Renal pelvis (tissue), 4 donors: ENCODE measurements around the gene WDR45. TPM values are rescaled to one million over a fixed set of nuclear protein-coding genes. Genes with fewer than 3 reads are reported as not detected.

Experiments
- DNase-seq: peaks from one replicate; pipeline ENCODE4 v3.0.0-alpha.2; 2013
- polyA plus RNA-seq, 3 donors: library from polyadenylated mRNA; unstranded; fragments of 120-200 nt; gene quantifications; one replicate each; pipeline ENCODE4 v1.2.1, GENCODE V29; 2013; ENCODE audit not compliant: insufficient read length in 3 of 3

Gene WDR45
- polyA plus RNA-seq, 3 donors: 54.8 to 61.8 (median 60.6) TPM

DNA sequence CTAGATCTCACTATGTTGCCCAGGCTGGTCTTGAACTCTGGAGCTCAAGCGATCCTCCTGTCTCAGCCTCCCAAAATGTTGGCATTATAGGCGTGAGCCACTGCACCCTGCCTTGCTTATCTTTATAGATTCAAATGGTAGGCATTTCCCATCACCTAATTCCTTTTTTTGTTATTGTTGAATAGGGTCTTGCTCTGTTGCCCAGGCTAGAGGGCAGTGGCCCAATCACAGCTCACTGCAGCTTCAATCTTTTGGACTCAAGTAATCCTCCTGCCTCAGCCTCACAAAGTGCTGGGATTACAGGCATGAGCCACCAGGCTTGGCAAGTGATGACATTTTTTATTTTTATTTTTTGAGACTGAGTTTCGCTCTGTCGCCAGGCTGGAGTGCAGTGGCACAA lies 16.7 kb upstream of the WDR45 start:
- DNase-seq: no peak

DNA sequence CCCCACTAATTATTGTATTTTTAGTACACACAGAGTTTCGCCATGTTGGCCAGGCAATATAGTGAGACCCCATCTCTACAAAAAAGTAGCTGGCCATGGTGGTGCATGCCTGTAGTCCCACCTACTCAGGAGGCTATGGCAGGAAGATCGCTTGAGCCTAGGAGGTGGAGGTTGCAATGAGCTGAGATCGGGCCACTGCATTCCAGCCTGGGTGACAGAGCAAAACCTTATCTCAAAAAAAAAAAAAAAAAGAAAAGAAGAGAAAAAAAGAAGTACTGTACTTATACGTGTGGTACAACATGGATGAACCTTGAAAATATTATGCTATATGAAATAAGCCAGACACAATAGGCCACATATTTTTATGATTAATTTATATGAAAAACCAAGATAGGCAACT lies 9.9 kb upstream of the WDR45 start:
- DNase-seq: no peak

DNA sequence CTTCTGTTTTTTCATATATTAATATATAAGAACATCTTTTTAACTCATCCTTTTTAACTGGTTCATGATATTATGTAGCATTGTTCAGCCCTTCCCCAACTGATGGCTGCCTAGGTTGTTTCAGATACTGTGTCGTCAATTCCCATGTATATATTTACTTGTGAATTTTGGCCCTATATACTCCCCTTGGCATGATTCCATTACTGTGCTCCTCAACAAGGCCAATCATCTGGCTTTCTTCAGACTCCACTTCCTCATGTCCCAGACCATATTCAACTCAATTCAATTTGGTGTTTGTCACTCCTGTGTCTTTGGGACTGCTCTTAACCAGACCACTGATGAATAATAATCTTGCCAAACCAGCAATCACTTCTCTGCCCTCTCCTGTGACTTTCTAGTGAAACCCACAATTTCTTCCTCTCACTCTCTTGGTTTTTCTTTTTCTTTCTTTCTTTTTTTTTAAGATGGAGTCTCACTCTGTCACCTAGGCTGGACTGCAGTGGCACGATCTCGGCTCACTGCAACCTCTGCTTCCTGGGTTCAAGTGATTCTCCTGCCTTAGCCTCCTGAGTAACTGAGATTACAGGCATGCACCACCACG lies 2.7 kb upstream of the WDR45 start:
- no peak for DNase-seq

DNA sequence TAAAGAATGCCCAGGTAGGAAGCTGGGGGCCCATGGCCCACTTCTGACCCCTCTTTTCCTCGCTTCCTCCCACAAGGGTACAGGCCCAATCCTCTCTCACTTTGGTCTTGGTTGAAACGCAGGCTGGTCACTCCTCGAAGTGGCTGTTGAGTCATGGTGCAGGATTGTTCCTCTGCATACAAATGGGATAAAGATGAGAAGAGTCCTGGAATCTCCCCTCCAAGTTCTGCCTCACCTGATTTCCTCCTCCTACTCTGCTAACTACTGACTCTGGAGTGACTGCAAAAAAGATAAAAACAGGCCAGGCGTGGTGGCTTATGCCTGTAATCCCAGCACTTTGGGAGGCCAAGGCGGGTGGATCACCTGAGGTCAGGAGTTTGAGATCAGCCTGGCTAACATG lies 1.7 kb downstream of the WDR45 start:
- no peak for DNase-seq

DNA sequence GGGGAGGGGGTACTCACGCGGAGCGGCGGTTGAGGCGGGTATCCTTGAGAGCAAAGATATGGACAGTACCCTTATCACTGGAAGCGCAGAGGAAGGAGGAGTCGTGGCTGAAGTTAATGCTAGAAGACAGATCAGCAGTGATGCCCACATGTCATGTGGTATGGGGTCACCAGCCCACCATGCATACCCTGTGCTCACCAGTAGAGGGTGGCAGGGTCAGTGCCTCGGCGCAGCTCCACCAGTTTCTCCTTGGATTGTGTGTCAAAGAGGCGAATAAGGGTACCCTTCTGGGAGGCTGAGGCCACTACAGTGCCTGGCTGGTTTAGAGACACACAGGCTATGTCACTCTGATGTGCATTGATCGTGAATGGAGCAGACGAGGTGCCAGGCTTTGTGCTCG lies 4.3 kb downstream of the WDR45 start:
- DNase-seq: no peak

DNA sequence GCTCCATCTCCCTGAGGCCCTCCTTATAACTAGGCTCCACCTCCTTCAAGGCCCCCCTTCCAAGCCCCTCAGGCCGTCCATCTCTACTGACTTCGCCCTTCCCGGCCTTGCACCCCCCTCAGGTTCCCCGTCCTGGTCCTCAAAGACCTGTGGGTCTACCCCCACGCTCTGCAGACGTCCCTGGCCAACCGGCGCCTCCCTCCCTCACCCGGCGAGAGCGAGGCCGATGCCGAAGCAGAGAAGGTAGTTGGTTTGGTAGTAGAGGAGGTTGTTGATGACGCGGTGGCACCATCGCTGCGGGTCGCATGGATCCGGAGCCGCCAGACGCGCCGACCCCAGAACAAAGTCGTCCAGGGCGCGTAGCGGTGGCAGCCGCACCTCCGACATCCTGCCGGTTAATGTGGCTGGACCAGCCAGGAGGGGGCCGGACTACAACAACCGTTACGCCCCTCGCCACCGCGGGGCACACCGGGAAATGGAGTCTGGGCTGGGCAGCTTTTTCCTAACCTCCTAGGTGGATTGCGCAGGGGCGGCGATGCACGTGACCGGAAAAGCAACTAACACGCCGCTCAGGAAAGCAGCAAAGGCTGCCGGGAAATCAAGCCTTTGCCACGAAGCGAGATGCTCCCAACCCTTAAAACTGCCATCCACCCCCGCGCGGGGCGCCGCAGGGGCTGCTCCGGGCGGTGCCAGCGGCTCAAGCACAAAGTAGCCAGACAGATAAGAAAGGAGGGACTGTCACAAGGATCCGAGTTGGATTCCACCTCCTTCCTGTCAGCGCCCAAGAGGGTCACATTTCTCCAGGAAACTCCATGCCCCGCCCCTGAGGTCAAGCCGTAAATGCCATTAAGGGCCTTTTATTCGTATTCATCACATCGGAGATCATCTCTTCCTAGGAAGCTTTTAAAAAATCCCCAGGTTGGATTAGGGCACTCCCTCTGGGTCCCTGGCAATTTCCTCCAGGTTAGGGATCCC lies 5.8 kb downstream of the WDR45 start, which contains the start of gene PRAF2:
TSS of gene PRAF2 (minus strand) at position 402 of the 975 bp plus-strand sequence. CDS start at position 387, 15 bp downstream.
- DNase-seq: peak; percentile 88

DNA sequence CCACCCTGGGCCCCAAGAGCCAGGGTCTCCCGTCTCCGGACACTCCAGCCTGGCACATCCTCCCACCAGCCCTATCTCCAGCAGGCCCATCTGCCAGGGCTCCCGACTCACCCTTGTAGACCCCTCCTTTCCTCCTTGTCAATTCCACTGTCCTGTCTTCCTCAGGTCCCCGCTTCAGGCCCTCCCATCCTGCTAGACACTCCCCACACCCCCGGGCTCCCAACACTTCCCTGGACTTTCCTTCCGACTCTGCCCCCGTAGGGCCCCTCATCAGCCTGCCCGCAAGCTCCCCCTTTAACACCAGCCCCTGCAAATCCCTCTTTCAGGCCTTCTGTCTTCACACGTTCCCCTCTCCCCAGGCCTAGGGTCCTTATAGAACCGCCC lies 7.0 kb downstream of the WDR45 start:
- DNase-seq: no peak

DNA sequence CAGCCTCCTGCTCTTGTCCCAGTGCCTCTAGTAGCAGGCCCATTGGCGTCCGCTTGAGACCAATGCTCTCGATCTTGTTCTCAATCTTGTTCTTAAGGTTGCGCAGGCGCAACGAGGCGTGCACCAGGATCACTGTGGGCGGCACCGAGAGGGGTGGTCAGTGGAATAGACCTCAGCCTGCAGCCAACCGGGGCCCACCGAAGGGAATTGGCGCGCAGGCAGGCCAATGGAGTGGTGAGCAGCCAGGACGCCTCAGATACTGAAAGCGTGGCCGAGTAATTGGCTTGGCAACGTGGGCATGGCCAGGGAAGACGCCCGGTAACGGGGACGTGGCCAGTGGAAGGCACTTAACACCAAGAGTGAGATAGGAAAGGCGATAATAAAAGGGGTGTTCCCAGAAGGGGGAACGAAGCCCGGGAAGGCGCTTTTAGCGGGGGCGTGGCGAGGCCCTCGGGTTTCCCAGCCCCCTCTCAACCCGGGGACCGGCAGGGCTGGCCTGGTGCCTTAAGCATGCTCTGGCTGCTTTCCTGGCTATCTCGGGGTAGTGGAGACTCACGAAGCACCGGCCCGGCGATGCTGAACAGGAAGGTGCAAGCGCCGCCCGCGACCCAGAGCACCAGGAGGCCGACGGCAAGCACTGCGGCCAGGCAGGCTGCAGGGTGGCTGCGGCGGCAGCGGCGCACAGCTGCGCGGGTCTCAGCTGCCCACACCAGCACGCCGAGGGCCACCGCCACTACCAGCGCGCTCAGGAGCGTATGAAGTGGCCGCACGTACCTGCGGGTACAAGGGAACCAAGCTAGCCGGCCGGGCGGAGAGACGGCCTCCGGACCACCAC lies 7.6 kb downstream of the WDR45 start:
- peak; percentile 76 for DNase-seq

DNA sequence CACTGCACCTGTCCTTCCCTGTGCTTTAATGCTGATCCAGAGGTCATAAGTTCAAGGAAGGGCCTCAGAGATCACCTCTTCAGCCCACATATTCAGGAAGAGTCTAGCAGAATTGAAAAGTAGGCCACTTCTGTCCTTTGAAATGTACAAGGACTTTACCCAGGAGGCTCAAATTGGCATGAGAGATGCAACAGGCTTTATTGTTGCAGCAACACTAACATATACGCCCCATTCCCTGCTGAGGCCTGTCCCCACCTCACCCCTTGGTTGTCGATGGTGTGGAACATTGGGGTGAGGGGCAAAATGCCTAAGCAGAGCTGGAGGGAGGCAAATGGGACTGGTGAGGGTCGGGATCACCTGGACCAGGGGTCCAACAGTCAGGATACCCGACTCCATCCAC lies 8.7 kb downstream of the WDR45 start:
- DNase-seq: no peak

DNA sequence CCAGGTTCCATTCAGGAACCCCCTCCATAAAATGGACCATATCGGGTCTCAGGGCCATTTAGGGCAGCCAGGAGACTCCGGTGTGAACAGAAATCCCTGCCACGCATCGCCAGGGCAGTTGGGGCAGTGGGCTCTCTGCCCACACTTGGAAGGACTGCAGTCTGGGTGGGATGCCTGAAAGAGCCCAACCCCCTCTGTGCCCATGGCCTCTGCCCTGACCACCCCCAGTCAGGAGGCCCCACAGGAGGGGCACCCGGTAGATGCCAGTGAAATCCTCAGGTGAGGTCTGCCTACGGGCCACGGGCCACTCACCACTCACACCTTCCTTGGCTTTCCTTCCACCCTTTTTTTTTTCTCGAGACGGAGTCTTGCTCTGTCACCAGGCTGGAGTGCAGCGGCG lies 10.6 kb downstream of the WDR45 start:
- no peak for DNase-seq

DNA sequence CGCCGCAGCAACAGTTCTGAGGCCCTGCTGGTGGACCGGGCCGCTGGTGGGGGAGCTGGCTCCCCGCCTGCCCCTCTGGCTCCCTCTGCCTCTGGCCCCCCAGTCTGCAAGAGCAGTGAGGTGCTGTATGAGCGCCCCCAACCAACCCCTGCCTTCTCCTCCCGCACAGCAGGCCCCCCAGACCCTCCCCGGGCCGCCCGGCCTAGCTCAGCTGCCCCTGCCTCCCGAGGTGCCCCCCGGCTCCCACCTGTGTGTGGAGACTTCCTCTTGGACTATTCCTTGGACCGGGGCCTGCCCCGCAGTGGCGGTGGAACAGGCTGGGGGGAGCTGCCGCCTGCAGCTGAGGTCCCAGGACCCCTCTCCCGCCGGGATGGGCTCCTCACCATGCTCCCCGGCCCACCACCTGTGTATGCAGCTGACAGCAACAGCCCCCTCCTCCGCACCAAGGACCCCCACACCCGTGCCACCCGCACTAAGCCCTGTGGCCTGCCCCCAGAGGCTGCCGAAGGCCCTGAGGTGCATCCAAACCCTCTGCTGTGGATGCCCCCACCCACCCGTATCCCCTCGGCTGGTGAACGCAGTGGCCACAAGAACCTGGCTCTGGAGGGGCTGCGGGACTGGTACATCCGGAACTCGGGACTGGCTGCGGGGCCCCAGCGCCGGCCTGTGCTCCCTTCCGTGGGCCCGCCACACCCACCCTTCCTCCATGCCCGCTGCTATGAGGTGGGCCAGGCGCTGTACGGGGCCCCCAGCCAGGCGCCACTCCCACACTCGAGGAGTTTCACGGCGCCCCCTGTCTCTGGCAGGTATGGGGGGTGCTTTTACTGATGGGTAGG lies 12.2 kb downstream of the WDR45 start:
- DNase-seq: no peak

DNA sequence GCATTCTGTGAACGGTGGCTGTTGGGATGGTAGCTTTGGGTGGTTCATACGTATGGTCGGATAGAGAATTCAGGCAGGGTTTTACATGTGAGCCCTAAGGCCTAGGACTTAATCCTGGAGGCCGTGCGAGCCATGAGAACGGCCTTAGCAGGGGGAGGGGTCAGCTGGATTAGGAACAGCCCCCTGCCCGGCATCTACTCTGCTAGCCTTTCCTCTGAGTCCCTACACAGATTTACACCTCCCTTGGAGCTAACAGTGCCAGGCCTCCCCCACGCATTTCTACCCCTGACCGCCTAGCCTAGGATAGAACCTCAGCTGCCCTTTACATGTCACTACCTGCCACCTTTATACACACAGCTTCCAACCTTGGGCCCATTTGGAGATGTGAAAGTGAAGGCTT lies 13.0 kb downstream of the WDR45 start:
- DNase-seq: no peak

DNA sequence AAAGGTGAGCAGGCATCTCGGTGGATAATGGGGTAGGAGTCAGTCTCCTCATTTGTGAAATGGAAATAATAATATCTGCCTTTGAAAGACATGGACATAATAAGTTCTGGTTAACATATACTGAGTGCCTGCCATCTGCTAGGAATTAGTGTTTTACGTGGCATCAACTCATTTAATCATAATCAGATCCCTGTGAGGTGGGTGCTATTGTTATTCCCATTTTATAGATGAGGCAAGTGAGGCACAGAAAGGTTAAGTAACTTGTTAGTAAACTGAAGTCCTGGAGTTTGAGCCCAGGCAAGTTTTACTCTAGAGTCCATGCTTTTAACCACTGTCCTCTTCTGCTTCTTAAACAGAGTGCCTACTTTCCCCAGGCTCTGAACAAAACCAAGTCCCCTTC lies 13.4 kb downstream of the WDR45 start:
- DNase-seq: no peak

DNA sequence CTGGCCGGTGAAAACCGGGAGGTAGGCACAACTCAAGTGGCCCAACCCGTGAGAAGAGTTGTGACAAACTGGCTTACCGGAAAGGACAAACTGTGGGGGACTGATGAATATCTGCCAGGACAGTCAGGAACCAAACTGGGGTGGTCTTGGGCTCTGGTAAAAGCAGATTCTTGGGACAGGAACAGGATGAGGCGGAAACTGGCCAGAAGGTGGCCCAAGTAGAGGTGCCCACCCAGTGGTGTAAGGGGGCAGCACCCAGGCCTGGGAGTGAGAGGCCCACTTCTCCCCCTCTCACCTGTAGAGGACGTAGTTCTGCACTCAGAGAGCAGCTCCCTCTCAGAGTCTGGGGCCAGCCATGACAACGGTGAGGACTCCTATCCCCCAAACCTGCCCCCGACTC lies 15.0 kb downstream of the WDR45 start:
- no peak for DNase-seq

DNA sequence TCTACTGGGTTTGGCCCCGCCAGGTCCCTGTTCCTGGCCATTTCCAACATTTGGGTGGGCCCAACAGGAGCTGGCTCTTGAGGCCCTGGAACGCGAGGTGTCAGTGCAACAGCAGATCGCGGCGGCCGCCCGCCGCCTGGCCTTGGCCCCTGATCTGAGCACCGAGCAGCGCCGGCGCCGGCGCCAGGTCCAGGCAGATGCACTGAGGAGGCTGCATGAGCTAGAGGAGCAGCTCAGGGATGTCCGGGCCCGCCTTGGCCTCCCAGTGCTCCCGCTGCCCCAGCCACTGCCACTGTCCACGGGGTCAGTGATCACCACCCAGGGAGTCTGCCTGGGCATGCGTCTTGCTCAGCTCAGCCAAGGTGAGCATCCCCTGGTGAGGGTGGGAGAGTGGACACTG lies 15.4 kb downstream of the WDR45 start:
- no peak for DNase-seq

DNA sequence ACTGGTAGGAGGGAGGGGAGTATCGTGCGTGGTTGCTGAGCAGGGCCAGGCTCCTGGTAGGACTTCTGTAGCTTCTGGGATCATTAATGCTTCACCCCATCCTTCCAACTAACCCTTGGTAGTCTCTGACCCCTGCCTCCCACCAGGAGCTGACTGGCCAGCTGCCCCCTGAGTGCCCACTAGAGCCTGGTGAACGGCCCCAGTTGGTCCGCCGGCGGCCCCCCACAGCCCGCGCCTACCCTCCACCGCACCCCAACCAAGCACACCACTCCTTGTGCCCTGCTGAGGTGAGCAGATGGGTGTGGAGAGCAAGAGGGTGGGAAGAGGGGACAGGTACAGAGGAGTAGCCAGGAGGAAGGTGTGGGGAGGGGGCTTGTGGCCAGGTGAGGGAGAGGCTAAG lies 16.0 kb downstream of the WDR45 start:
- DNase-seq: no peak

DNA sequence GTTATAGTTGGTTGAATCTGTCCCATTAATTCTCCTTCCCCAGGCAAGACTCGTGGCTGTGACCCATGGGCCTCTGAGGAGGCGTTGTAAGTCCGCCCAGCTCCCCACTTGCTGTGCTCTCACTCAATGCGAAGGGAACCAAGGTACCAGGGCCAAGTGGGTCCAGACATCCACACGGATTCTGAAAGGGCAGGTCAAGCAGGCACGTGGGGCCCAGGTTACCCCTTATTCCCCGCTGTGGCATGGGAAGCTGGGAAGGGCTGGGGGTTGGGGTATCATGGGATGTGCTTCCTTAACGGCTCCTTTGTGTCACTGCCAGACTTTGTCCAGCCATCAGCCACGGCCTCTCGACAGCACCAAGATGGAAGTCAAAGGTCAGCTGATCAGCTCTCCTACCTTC lies 17.8 kb downstream of the WDR45 start:
- no peak for DNase-seq

DNA sequence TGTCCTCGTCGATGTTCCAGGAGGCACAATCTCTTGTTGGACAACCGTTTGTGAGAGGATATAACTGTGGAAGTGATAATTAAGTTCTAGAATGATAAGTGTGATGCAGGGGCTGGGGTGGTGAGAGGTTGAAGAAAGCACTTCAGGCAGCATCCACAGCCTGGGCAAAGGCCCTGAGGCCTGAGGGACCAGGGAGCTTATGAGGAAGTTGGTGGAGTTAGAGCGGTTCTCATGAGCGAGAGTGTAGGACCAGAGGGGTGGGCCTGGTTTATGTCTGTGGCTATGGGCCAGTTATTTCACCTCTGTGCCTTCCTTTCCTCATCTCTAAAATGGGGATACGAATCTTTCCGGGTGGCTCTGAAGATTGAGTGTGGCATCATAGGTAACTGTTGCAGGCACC lies 18.2 kb downstream of the WDR45 start:
- DNase-seq: no peak

DNA sequence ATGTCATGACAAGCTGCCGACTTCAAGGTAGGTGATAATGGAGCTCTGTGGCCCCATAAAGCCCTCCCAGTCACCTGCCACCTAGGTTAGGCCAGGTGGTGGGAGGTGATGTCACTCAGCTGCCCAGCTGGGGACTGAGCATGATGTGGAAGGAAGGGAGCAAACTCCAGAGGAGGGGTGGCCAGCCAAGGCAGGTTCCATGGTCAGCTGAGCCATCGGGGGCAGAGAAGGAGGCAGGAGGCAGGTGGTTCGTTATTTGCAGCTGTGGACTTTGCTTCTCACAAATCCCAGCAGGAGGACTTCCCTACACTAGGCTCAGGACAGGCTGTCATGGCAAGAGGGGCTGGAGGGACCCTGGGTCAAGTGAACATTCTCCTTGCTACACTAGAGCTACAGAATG lies 18.8 kb downstream of the WDR45 start:
- no peak for DNase-seq

DNA sequence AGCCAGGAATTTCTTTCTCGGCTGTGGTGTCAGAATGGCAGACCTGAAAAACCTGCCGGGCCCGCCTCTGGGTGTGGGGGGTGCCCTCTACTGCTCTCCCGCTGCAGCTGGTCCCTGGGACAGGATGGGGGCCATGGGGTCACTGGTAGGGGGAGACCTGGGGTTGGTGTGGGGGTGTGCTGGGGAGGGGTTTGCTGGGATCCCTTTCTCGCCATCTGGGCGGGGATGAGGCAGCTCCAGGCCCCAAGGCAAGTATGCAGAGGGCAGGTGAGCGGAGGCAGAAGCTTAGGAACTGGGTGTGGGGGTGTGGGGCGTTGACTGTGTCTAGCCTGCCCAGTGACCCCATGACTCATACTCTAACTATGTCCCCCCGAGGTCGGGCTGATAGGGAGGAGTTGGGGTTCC lies 20.0 kb downstream of the WDR45 start:
- no peak for DNase-seq

DNA sequence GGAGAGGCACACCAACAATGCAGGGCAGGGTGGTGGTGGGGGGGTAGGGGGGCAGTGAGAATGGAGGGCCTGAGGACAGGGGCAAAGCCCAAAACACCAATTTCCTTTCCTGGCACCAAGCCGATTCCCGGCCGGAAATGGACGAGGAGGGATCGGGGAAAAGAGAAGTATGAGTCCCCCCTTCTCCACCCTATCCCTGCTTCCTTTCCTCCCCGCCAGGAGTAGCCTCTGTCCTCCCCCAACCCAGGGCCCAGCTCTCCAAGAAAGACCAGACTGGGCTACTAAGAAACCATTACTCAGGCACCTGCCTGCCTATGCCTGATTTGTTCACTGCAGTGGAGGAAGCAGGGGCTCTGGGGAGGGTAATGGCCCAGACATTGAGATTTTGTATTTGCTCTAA lies 20.5 kb downstream of the WDR45 start:
- no peak for DNase-seq

DNA sequence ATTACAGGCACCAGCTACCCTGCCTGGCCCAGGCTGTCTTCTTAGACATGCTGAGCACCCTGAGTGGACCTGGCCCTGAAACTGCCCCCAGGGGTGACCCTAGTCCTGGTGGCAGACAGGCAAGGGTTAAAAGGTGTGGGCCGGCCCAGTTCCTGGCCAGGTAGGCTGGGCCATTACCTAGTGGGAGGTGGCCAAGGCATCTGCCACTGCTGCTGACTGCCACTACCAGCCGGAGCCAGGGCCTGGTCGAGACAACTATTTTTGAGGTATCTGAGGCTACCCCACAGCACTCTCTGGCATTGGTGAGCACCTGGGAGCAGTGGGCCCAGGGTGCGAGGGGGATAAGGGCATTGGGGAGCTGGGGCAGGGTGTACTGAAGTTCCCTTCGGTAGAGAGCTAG lies 20.9 kb downstream of the WDR45 start, which contains the start of gene CCDC120:
TSS of gene CCDC120 (plus strand) at position 206 of the 400 bp plus-strand sequence. CDS start 3,043 bp downstream, outside the sequence.
- no peak for DNase-seq
